GM19438 (cell line): ENCODE measurements around the gene AGAP1.
A peak's percentile ranks its signal among the peaks of the same experiment; 100 is the strongest.

ENCODE experiments used
- ATAC-seq: cut with Tn5 transposase; IDR thresholded peaks from one replicate; pipeline ENCODE4 v1.9.1; 2021; ENCODE audit warnings: low read depth; ENCODE audit not compliant: unreplicated experiment

AGAP1 gene

GRCh38 chr2:235544689-235544969 lies 50.8 kb downstream of the AGAP1 start:
- ATAC-seq, result no peak

- no peak for ATAC-seq
These were observed 51.7 kb downstream of the AGAP1 start for GRCh38 chr2:235545339-235546150.

- ATAC-seq, result no peak
These were observed 52.2 kb downstream of the AGAP1 start for GRCh38 chr2:235546151-235546435.

GRCh38 chr2:235546436-235546835 lies 52.6 kb downstream of the AGAP1 start:
- no peak for ATAC-seq

- ATAC-seq, result no peak
These were observed 56.0 kb downstream of the AGAP1 start for GRCh38 chr2:235549735-235550377.

GRCh38 chr2:235550378-235550760 lies 56.5 kb downstream of the AGAP1 start:
- ATAC-seq, result no peak

GRCh38 chr2:235550946-235551345 lies 57.1 kb downstream of the AGAP1 start:
- ATAC-seq, result no peak

- no peak for ATAC-seq
These were observed 58.1 kb downstream of the AGAP1 start for GRCh38 chr2:235551965-235552364.

GRCh38 chr2:235552671-235553070 lies 58.8 kb downstream of the AGAP1 start:
- ATAC-seq, result peak; percentile 48

- ATAC-seq, result no peak
These were observed 59.4 kb downstream of the AGAP1 start for GRCh38 chr2:235553291-235553690.

GRCh38 chr2:235553696-235554100 lies 59.9 kb downstream of the AGAP1 start:
- ATAC-seq, result no peak

- ATAC-seq, result no peak
These were observed 60.5 kb downstream of the AGAP1 start for GRCh38 chr2:235554385-235554784.

- ATAC-seq, result no peak
These were observed 61.1 kb downstream of the AGAP1 start for GRCh38 chr2:235554936-235555335.

GRCh38 chr2:235555371-235555770 lies 61.5 kb downstream of the AGAP1 start:
- ATAC-seq, result no peak

GRCh38 chr2:235556086-235556485 lies 62.2 kb downstream of the AGAP1 start:
- no peak for ATAC-seq

- no peak for ATAC-seq
These were observed 63.1 kb downstream of the AGAP1 start for GRCh38 chr2:235556901-235557300.

- ATAC-seq, result no peak
These were observed 64.1 kb downstream of the AGAP1 start for GRCh38 chr2:235557903-235558302.

- no peak for ATAC-seq
These were observed 64.7 kb downstream of the AGAP1 start for GRCh38 chr2:235558572-235558971.

- peak; percentile 69 for ATAC-seq
These were observed 66.5 kb downstream of the AGAP1 start for GRCh38 chr2:235560345-235560744.

- ATAC-seq, result no peak
These were observed 67.6 kb downstream of the AGAP1 start for GRCh38 chr2:235561450-235561849.

GRCh38 chr2:235562065-235562747 lies 68.4 kb downstream of the AGAP1 start:
- ATAC-seq, result no peak
